A673 (cell line): Measurements from ENCODE around the gene BAIAP2L2. TPM values are rescaled to one million over a fixed set of nuclear protein-coding genes. Genes with fewer than 3 reads are reported as not detected.

ENCODE experiments used
- BruUV-seq: library from RNA; stranded (reverse); fragments of 400-500 nt; replicated peaks from 2 replicates; lab custom pipeline; 2021; lab: Mats Ljungman, UMichigan
- CTCF ChIA-PET: fragments of 300-600 bp; sonication (Branson Sonifier 250); formaldehyde crosslinking; loops from one replicate; lab custom pipeline; 2022; ENCODE audit warnings: antibody characterized with exemption; lab: Charles Lee
- POLR2A ChIA-PET: fragments of 300-600 bp; sonication (Branson Sonifier 250); formaldehyde crosslinking; loops from one replicate; lab custom pipeline; 2022; ENCODE audit warnings: antibody characterized with exemption; ENCODE audit not compliant: low non-redundant PET; lab: Charles Lee
- DNase-seq: peaks from one replicate; pipeline ENCODE4 v3.0.0-alpha.2; 2015; ENCODE audit warnings: low spot score
- H3K27ac ChIP-seq: fragments of 200-600 bp; sonication (generic); 2 replicates; pipeline ENCODE4 v1.5.1; 2016; ENCODE audit warnings: mixed run types, low read depth, mild to moderate bottlenecking, mixed read lengths, antibody characterized with exemption, low read length; ENCODE audit not compliant: poor library complexity, severe bottlenecking
- H3K27me3 ChIP-seq: fragments of 200-600 bp; sonication (generic); replicated peaks from 2 replicates; pipeline ENCODE4 v1.6.1; 2017; ENCODE audit warnings: mixed run types, low read depth, mild to moderate bottlenecking, mixed read lengths, antibody characterized with exemption, low read length; ENCODE audit not compliant: insufficient read depth, poor library complexity
- H3K36me3 ChIP-seq: fragments of 200-600 bp; sonication (generic); 2 replicates; pipeline ENCODE4 v1.6.1; 2016; ENCODE audit warnings: mixed run types, mild to moderate bottlenecking, mixed read lengths, antibody characterized with exemption, low read length; ENCODE audit not compliant: insufficient read depth, poor library complexity, severe bottlenecking
- H3K4me1 ChIP-seq: fragments of 200-600 bp; sonication (generic); 2 replicates; pipeline ENCODE4 v1.6.1; 2017; ENCODE audit warnings: mixed run types, mild to moderate bottlenecking, mixed read lengths, antibody characterized with exemption, low read length; ENCODE audit not compliant: insufficient read depth, poor library complexity, severe bottlenecking
- H3K4me3 ChIP-seq: fragments of 200-600 bp; sonication (generic); 2 replicates; pipeline ENCODE4 v1.5.1; 2016; ENCODE audit warnings: low read depth, mixed run types, mild to moderate bottlenecking, mixed read lengths, low read length; ENCODE audit not compliant: poor library complexity, severe bottlenecking
- H3K9me3 ChIP-seq: fragments of 200-600 bp; sonication (generic); 2 replicates; pipeline ENCODE4 v1.6.1; 2016; ENCODE audit warnings: mixed run types, low read depth, mild to moderate bottlenecking, mixed read lengths, antibody characterized with exemption, low read length; ENCODE audit not compliant: poor library complexity, severe bottlenecking
- CTCF ChIP-seq: fragments of 300-800, 200-600 bp; sonication (generic); conservative IDR thresholded peaks from 2 replicates; pipeline ENCODE4 v1.5.1; 2017; ENCODE audit warnings: low read depth, mild to moderate bottlenecking, antibody characterized with exemption, low read length, moderate library complexity, mixed read lengths
- EZH2 ChIP-seq: fragments of 200-600 bp; sonication (generic); IDR thresholded peaks from 2 replicates; pipeline ENCODE4 v1.6.1; 2017; ENCODE audit warnings: borderline replicate concordance, low read depth, mild to moderate bottlenecking, mixed read lengths, antibody characterized with exemption, low read length; ENCODE audit not compliant: poor library complexity, severe bottlenecking
- intact Hi-C: fragments of 100-400 bp; cut with micrococcal nuclease; formaldehyde crosslinking; loops from one replicate; pipeline ENCODE4 v1.10.0; 2022; ENCODE audit not compliant: unreplicated experiment
- total RNA-seq: library from RNA; stranded (reverse); gene quantifications from 2 replicates; pipeline ENCODE4 v1.2.3, GENCODE V29; 2021

The BAIAP2L2 gene
- total RNA-seq, 1 experiment from 2014 or later, result 2.5 TPM

GRCh38 chr22:38049812-38050619, 60.5 kb downstream of the BAIAP2L2 start:
- DNase-seq, result no peak
- no peaks in the 10 kb centered on the region for H3K9me3 ChIP-seq
- H3K4me1 ChIP-seq, result no peaks in the 10 kb centered on the region
- H3K27ac ChIP-seq, result no peak overlapping the region
- H3K4me3 ChIP-seq, result no peak overlapping the region
- no peak for TF ChIP-seq EZH2
- CTCF ChIA-PET, result no interaction called here
- intact Hi-C loops, result loop anchor here (5.0 kb wide), 1 partner anchor 522 kb away; the partner anchor contains the start of gene DMC1
- POLR2A ChIA-PET, result no interaction called here
- no TSS peak for BruUV-seq
- no peaks in the 10 kb centered on the region for H3K36me3 ChIP-seq
- no peaks in the 10 kb centered on the region for H3K27me3 ChIP-seq

- CTCF ChIA-PET, result no interaction called here
- Histone ChIP-seq H3K27ac (no peak overlapping the region), H3K4me3 (no peak overlapping the region), H3K4me1 (no peaks in the 10 kb centered on the region), H3K27me3 (no peaks in the 10 kb centered on the region), H3K9me3 (no peaks in the 10 kb centered on the region), H3K36me3 (no peaks in the 10 kb centered on the region)
- BruUV-seq, result no TSS peak
- intact Hi-C loops, result no loop called here
- DNase-seq, result no peak
- no peak for TF ChIP-seq EZH2
- TF ChIP-seq CTCF, result no peak
- POLR2A ChIA-PET, result no interaction called here
Measured at GRCh38 chr22:38046070-38046748, 64.3 kb downstream of the BAIAP2L2 start.

- Histone ChIP-seq H3K4me1 (no peaks in the 10 kb centered on the region), H3K27me3 (no peaks in the 10 kb centered on the region), H3K27ac (no peak overlapping the region), H3K4me3 (no peak overlapping the region), H3K9me3 (no peaks in the 10 kb centered on the region), H3K36me3 (no peaks in the 10 kb centered on the region)
- no TSS peak for BruUV-seq
- intact Hi-C loops, result no loop called here
- DNase-seq, result no peak
- POLR2A ChIA-PET, result no interaction called here
- CTCF ChIA-PET, result interaction anchor here (1.4 kb wide), 1 partner anchor 9 kb away, joined by 4 read pairs; no protein-coding TSS in a partner anchor
- no peak for TF ChIP-seq EZH2
- TF ChIP-seq CTCF, result no peak
Measured at GRCh38 chr22:38043151-38044039, 67.1 kb downstream of the BAIAP2L2 start.
